ENCODE results near the gene NKAIN4.

The NKAIN4 gene

DNA sequence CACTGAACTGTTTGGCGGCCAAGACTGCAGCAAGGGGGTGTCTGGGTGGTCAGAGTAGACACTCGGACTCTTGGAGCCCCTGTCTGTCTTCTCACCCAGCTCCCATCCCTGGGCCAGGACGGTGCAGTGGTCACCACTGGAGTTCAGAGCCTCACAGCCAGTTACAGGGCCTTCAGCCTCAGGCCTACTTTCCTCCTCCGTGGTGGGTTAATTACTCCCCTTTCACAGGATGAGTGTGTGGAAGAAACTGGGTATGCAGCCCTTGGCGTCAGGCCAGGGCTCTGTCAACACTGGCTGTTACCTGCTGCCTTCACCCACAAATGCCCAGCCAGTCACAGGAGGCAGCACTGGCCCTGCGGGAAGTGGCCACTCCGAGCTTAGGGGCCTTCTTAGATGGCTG is 36.6 kb downstream of the NKAIN4 start:
- DNase-seq = no peak

GRCh38 chr20:63216849-63217471 is 37.3 kb downstream of the NKAIN4 start:
- DNase-seq = no peak

GRCh38 chr20:63216041-63216848 is 38.0 kb downstream of the NKAIN4 start, which contains the start of gene YTHDF1:
Gene YTHDF1 (minus strand): TSS chr20:63216131. CDS start chr20:63215892, 239 bp downstream.
- peak; percentile 92 for DNase-seq

DNA sequence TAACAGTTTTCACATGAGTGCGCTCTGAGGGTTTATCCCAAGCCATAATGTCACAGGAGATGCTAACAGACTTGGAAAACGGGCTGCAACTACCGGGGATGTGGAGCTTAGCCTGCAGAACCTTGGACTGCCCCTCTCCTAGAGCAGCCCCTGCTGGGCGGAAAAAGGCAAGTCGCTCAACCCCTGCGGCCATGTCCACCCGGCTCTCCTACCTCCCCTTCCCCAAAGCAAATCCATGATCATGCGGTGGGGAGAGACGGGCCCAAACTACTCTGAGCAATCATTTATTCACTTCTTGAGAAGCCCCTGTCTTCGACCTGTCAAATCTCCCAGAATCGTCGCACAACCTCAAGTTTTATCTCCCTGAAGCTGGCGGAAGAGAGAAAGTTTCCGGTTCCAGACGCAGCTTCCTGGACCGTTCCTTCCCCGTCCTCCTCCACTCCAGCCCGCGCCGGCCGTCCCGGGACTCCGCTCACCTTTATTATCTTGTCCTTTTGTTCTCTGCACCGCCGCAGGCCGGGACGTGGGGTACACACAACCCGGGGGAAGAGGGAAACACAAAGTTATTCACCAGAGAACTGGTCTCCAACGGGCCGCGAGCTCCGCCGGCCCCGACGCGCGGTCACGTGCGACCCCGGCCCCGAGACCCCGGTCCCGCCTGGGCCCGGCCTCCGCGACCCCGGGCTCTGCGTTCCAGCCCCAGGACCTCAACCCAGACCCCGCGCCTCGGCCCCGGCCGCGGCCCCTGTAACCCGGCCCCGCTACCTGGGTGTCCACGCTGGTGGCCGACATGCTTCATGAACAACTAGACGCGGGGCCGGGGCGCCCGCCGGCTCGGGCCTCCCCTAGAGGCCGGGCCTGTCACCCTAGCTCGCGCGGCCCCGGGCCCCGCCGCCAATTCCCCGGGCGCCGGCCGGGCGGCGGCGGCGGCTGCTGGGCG is 38.9 kb downstream of the NKAIN4 start:
- DNase-seq = peak; percentile 31

- no peak for DNase-seq
These were observed 39.7 kb downstream of the NKAIN4 start for GRCh38 chr20:63214514-63214913.

- no peak for DNase-seq
These were observed 41.5 kb downstream of the NKAIN4 start for GRCh38 chr20:63212792-63213191.

DNA sequence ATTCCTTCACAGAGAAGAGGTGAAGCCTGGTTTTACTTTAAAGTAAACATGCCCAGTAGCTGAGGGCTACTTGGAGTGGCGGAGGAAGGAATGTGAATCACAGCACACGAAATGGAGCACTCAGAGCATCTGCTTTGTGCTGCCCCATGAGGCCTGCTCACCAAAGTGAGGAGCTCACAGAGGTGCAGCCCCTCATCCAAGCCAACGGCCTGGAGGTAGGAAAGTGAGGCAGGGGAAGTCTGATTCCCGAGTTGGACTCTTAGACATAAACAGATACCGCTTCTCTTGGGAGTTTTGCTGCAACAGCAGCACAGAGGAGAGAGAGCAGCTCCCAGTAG is 41.9 kb downstream of the NKAIN4 start:
- DNase-seq = no peak

DNA sequence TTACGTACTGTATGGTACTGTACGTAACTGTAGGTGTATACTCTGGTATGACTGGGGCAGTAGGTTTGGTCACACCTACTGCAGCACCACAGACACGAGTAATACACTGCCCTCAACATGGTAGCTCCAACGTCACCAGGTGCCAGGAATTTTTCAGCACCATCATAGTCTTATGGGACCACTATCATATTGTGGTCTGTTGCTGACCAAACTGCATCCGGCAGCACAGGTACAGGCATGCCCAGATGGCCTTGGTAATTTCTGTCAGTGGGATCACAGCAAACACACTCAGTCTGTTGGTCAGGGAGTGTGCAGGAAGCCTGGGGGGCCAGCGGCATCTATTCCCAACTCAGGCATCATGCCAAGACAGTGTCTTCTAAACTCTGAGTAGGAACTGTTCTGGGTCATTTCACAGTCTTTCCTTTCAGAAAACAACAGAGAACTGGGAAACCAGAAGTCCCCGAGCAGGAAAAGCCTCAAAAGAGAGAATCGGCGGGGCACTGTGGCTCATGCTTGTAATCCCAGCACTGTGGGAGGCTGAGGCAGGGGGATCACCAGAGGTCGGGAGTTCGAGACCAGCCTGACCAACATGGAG is 44.2 kb downstream of the NKAIN4 start:
- DNase-seq = no peak

GRCh38 chr20:63208346-63208909 is 45.8 kb downstream of the NKAIN4 start:
- no peak for DNase-seq

- DNase-seq = no peak
These were observed 47.4 kb downstream of the NKAIN4 start for GRCh38 chr20:63206878-63207277.

DNA sequence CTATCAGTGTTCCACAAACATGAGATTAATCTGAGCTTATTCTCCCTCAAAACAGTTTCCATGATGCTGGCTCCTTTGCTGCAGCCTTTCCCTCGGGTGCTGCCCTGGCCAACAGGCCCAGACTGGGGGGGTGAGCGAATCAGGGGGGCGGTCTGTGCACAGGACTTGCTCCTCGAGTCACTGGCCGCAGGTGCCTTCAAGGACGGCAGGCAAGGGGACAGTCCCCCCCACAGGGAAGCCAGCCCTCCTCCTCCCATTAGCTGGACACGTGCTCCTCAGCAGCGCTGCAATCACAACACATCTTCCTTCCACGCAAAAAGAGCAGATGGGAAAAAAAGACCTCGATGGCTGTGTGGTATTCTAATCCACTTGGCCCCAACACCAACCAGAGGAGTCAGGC is 48.4 kb downstream of the NKAIN4 start:
- DNase-seq = no peak

- no peak for DNase-seq
These were observed 49.9 kb downstream of the NKAIN4 start for GRCh38 chr20:63204362-63204761.

DNA sequence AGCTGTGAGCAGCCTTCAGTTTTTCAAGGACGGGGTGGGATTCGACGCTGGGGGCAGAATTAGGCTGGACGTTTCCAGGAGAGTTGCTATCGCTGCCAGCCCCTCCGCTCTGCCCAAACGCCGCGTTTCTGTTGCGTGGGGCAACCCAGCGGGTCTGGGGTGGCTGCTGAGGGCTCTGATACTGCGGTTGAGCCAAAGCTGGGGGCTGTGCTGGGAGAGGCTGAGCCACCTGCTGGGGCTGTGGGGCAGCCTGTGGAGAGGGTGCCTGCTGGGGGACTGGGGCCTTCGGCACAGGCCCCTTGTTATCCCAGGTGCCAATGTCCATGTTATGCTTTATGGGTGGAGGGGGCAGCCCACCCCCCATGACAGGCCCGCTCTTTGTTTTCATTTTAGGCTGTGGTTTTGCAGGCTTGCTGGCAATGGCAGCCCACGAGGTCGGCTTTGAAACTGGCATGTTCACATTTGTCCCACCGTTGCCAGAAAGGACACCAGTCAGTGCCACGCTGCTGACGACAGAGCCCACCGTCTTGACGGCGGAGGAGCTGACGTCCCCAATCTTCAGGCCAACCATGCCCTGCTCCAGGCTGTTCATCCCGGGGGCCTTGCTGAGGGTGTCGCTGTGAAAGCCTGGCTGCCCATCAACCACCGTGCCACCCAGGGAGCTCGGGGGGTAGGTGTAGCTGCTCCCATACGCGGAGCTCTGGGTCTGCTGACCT is 51.3 kb downstream of the NKAIN4 start:
- DNase-seq = no peak

- DNase-seq = no peak
These were observed 52.2 kb downstream of the NKAIN4 start for GRCh38 chr20:63202021-63202420.

GRCh38 chr20:63198606-63199005 is 55.7 kb downstream of the NKAIN4 start:
- DNase-seq = no peak

- no peak for DNase-seq
These were observed 57.3 kb downstream of the NKAIN4 start for GRCh38 chr20:63196768-63197470.

- DNase-seq = no peak
These were observed 59.5 kb downstream of the NKAIN4 start for GRCh38 chr20:63194797-63195173.

- no peak for DNase-seq
These were observed 60.1 kb downstream of the NKAIN4 start for GRCh38 chr20:63194007-63194796.

- DNase-seq = no peak
These were observed 61.5 kb downstream of the NKAIN4 start for GRCh38 chr20:63192721-63193120.

GRCh38 chr20:63191400-63191799 is 62.9 kb downstream of the NKAIN4 start:
- no peak for DNase-seq

Measured in fibroblast of skin of abdomen (primary cell).